SK-N-SH (cell line): Measurements from ENCODE around the gene SOX21.

Experiments
- CHD2 ChIP-seq: fragments of 150-350 bp; IDR thresholded peaks from 2 replicates; pipeline ENCODE4 v1.6.1; 2018; ENCODE audit warnings: low read length; ENCODE audit not compliant: partially characterized antibody
- CTCF ChIP-seq: fragments of 200-600 bp; sonication (generic); IDR thresholded peaks from 2 replicates; pipeline ENCODE4 v1.6.1; 2017; ENCODE audit warnings: antibody characterized with exemption, mild to moderate bottlenecking, moderate library complexity

DNA sequence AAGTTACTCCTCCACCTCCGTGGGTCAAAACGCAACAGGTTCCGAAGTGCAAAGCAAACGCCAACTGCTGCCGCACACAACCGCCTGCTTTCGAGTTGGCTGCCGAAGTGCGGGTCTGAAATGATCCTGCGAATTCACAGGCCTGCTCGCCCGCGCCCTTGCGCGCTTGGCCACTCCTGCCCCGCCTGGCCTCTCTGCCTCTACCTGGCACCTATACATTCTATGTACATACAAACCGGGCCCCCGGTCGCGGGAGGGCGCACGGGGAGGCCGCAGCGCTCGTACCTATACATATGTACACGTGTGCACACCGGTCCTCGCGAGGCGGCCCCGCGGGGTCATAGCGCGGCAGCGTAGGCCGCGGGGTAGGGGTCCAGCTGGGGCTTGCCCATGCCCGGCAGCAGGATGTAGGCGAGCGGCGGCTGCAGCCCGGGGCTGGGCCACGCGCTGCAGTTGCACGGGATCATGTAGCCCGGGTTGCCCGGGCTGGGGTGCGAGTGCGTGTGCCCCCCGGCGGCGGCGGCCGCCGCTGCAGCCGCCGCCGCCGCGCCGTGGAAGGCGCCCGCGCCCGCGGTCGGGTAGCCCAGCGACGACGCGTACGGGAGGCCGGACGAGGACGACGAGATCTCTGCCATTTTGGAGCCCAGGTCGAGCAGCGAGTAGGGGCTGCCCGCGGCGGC is 1.3 kb downstream of the SOX21 start:
- TF ChIP-seq CHD2 (no peak), CTCF (no peak)
